Measurements from ENCODE around the gene DYNLL1. TPM values are rescaled to one million over a fixed set of nuclear protein-coding genes. Genes with fewer than 3 reads are reported as not detected.

DYNLL1 gene
- polyA plus RNA-seq, 1 donor (not counting 4 experiments of a cell fraction or from before 2014, with no cell fraction given) = 716 TPM

GRCh38 chr12:120465756-120466155, 30.2 kb upstream of the DYNLL1 start:
- peaks cover 20 to 44% of the 10 kb centered on the region in 2 experiments for H3K36me3 ChIP-seq (ENCODE audit: control insufficient read depth in 2 of 2, extremely low read depth in 1 of 2, insufficient read depth in 2 of 2, low read length in 2 of 2)

GRCh38 chr12:120466560-120467315, 29.2 kb upstream of the DYNLL1 start:
- FAIRE-seq = no peak
- dilution Hi-C loops (cut with MboI; ENCODE audit: extremely low pct_ligation_motif_present, low sequenced_read_pairs) = no loop called here
- peaks cover 11% of the 10 kb centered on the region for H3K4me1 ChIP-seq (ENCODE audit: control insufficient read depth, extremely low read depth, insufficient read depth, low read length)
- no peak overlapping the region for H3K4me2 ChIP-seq (ENCODE audit: control insufficient read depth, extremely low read depth, insufficient read depth, low read depth, low read length)
- no peak for DNase-seq (ENCODE audit: low read depth, low spot score)
- H3K9me3 ChIP-seq (ENCODE audit: control insufficient read depth, low read depth, low read length) = no peaks in the 10 kb centered on the region
- H3K79me2 ChIP-seq (ENCODE audit: control insufficient read depth, insufficient read depth, low read length) = peaks cover 68% of the 10 kb centered on the region
- TF ChIP-seq EZH2 (IDR thresholded peaks at IDR 0.05; ENCODE audit: low read length) = no peak
- peak; percentile 53 to 62 (median 56) for TF ChIP-seq CTCF (optimal IDR thresholded peaks at IDR 0.05 in 1 of 3, IDR thresholded peaks at IDR 0.05 in 1 of 3, conservative IDR thresholded peaks at IDR 0.05 in 1 of 3; ENCODE audit: extremely low read depth in 1 of 3, insufficient read depth in 2 of 3, low read length in 3 of 3)
- H3K36me3 ChIP-seq (ENCODE audit: control insufficient read depth in 2 of 2, extremely low read depth in 1 of 2, insufficient read depth in 2 of 2, low read length in 2 of 2) = peaks cover 16 to 38% of the 10 kb centered on the region in 2 experiments
- H3K9me1 ChIP-seq (ENCODE audit: control insufficient read depth, extremely low read depth, insufficient read depth, low read length) = no peaks in the 10 kb centered on the region
- H3K27ac ChIP-seq (ENCODE audit: control insufficient read depth, insufficient read depth, low read length) = no peak overlapping the region
- H4K20me1 ChIP-seq (ENCODE audit: control insufficient read depth, extremely low read depth, insufficient read depth, low read length) = peaks cover 11% of the 10 kb centered on the region
- H3K9ac ChIP-seq (ENCODE audit: control insufficient read depth, extremely low read depth, insufficient read depth, low read length) = no peak overlapping the region
- no peaks in the 10 kb centered on the region for H3K27me3 ChIP-seq (ENCODE audit: control insufficient read depth, extremely low read depth, insufficient read depth, low read length)
- H2AFZ ChIP-seq (ENCODE audit: control insufficient read depth, low read length) = no peak overlapping the region
- H3K4me3 ChIP-seq (ENCODE audit: control insufficient read depth in 2 of 3, extremely low read depth in 1 of 3, insufficient read depth in 2 of 3, low read depth in 1 of 3, low read length in 3 of 3) = no peak overlapping the region

More at GRCh38 chr12:120465756-120466155, 30.2 kb upstream of the DYNLL1 start:
- no peak overlapping the region for H3K9ac ChIP-seq (ENCODE audit: control insufficient read depth, extremely low read depth, insufficient read depth, low read length)
- no peak overlapping the region for H3K4me3 ChIP-seq (ENCODE audit: control insufficient read depth in 2 of 3, extremely low read depth in 1 of 3, insufficient read depth in 2 of 3, low read depth in 1 of 3, low read length in 3 of 3)
- H3K79me2 ChIP-seq (ENCODE audit: control insufficient read depth, insufficient read depth, low read length) = peaks cover 68% of the 10 kb centered on the region
- DNase-seq (ENCODE audit: low read depth, low spot score) (no peak), FAIRE-seq (no peak)
- no peak overlapping the region for H2AFZ ChIP-seq (ENCODE audit: control insufficient read depth, low read length)
- H3K9me1 ChIP-seq (ENCODE audit: control insufficient read depth, extremely low read depth, insufficient read depth, low read length) = no peaks in the 10 kb centered on the region
- H4K20me1 ChIP-seq (ENCODE audit: control insufficient read depth, extremely low read depth, insufficient read depth, low read length) = peaks cover 11% of the 10 kb centered on the region
- H3K27me3 ChIP-seq (ENCODE audit: control insufficient read depth, extremely low read depth, insufficient read depth, low read length) = no peaks in the 10 kb centered on the region
- H3K4me2 ChIP-seq (ENCODE audit: control insufficient read depth, extremely low read depth, insufficient read depth, low read depth, low read length) = no peak overlapping the region
- dilution Hi-C loops (cut with MboI; ENCODE audit: extremely low pct_ligation_motif_present, low sequenced_read_pairs) = no loop called here
- H3K9me3 ChIP-seq (ENCODE audit: control insufficient read depth, low read depth, low read length) = no peaks in the 10 kb centered on the region
- no peak for TF ChIP-seq EZH2 (IDR thresholded peaks at IDR 0.05; ENCODE audit: low read length)
- no peak for TF ChIP-seq CTCF (optimal IDR thresholded peaks at IDR 0.05 in 1 of 3, IDR thresholded peaks at IDR 0.05 in 1 of 3, conservative IDR thresholded peaks at IDR 0.05 in 1 of 3; ENCODE audit: extremely low read depth in 1 of 3, insufficient read depth in 2 of 3, low read length in 3 of 3)
- no peak overlapping the region for H3K27ac ChIP-seq (ENCODE audit: control insufficient read depth, insufficient read depth, low read length)
- peaks cover 7% of the 10 kb centered on the region for H3K4me1 ChIP-seq (ENCODE audit: control insufficient read depth, extremely low read depth, insufficient read depth, low read length)

Measured in keratinocyte (primary cell).